SK-MEL-5 (cell line): ENCODE measurements around the gene ALG6. TPM values are rescaled to one million over a fixed set of nuclear protein-coding genes. Genes with fewer than 3 reads are reported as not detected.
A peak's percentile ranks its signal among the peaks of the same experiment; 100 is the strongest.
"Not testable (repeated sequence)": the region's sequence is repeated elsewhere in the genome, so short reads cannot be mapped to it uniquely, and the experiment has no call there.

Experiments
- DNase-seq: peaks from one replicate; pipeline ENCODE4 v3.0.0-alpha.2; 2016; ENCODE audit warnings: low read depth, low spot score
- in situ Hi-C: cut with HindIII; loops from 2 replicates; pipeline ENCODE4 v1.10.0; 2016; ENCODE audit warnings: low sequenced_read_pairs, high pct_unique_total_duplicates, low pct_unique_long_range_greater_than_20kb
- total RNA-seq: library from RNA; depleted of rRNA; stranded (reverse); fragments of >200 nt; shearing (Covaris generic); gene quantifications from 2 replicates; pipeline ENCODE4 v1.2.3, GENCODE V29; 2014

Gene ALG6
- total RNA-seq, 1 experiment from 2014 or later, result 38.8 TPM

- no peak for DNase-seq
- in situ Hi-C loops, result no loop called here
Measured at GRCh38 chr1:63381741-63382140, 14.3 kb downstream of the ALG6 start.

DNA sequence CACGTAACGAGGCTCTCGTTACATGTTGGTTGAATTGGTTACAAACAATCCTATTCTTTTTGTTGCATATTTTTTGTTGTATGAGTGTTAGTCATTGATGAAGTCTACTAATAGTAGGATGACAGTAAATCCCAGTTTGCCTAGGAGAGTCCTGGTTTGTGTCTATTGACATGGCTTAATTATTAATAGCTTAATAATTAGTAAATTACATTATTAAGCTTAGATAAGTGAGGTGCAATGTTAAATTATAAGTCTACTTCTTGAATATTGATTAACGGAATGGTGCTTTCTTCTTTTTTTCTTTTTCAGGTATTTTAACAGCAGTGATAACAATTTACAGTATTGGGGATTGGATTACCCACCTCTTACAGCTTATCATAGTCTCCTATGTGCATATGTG is 34.5 kb downstream of the ALG6 start:
- in situ Hi-C loops, result no loop called here
- no peak for DNase-seq

DNA sequence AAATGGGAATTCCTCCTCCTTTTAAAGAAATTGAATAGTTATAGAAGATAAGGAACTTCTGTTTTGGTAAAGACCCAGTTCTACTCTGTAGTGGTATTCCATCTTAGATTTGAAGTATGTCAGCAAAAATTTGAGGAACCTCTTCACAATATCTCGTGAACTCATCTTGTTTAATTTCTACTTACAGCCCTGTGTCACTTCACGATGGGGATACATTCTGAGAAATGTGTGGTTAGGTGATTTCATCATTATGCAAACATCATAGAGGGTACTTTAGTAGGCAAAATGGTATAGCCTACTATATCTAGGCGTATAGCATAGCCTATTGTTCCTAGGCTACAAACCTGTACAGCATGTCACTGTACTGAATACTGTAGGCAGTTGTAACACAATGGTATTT is 36.0 kb downstream of the ALG6 start:
- DNase-seq, result no peak
- in situ Hi-C loops, result no loop called here

GRCh38 chr1:63405021-63405420 is 37.6 kb downstream of the ALG6 start:
- in situ Hi-C loops, result no loop called here
- no peak for DNase-seq

DNA sequence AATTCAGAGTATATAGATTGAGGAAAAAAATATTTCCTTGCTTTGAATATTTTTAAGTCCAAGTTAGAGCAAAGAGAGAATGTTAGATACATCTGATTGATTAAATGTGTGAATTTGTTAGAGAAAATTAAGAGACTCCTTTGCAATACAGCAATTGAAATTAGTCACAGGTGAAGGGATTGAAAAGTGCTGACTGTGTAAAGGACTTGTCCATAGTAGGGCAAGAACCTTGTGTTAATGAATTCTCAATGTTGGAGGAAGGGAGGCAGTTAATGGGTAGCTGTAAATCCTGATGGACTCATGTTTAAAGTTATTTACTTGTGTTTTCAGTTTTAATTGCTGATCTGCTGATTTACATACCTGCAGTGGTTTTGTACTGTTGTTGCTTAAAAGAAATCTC is 38.6 kb downstream of the ALG6 start:
- in situ Hi-C loops, result no loop called here
- DNase-seq, result no peak

- in situ Hi-C loops, result no loop called here
- DNase-seq, result no peak
Measured at GRCh38 chr1:63407002-63407401, 39.6 kb downstream of the ALG6 start.

GRCh38 chr1:63408331-63408730 is 40.9 kb downstream of the ALG6 start:
- in situ Hi-C loops, result no loop called here
- no peak for DNase-seq

DNA sequence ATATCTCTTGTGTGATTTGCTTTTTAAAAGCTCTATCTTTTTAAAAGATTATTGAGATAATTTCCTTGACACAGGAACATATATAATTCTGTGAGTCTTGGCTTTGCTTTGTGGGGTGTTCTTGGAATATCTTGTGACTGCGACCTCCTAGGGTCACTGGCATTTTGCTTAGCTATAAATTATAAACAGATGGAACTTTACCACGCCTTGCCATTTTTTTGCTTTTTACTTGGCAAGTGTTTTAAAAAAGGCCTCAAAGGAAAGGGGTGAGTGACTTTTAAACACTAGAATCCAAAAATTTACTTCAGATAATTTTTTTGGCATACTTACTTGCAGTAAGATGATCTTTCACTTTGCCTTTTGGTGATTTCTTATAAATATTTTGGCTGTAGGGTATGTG is 43.6 kb downstream of the ALG6 start:
- in situ Hi-C loops, result no loop called here
- no peak for DNase-seq

DNA sequence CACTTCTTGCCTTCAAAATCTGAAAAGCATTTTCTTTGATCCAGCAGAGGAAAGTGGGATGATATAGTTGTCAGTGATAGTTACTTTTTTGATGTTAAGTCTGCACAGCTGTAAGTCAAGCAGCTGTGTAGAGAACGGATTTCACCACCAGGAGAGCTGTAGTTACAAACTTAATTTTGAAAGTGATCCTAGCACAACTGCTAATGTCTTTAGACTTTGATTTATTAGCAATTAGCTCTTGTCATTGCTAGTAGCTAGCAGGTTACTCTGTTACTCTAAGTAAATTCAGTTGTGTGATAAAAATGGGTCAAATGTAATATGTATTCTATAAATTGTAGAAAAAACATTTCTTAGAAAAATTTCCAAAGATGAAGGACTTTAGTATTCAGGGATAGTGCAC is 46.0 kb downstream of the ALG6 start:
- DNase-seq, result peak; percentile 30
- in situ Hi-C loops, result no loop called here

- in situ Hi-C loops, result no loop called here
- DNase-seq, result peak; percentile 97
Measured at GRCh38 chr1:63414691-63415365, 47.4 kb downstream of the ALG6 start.

GRCh38 chr1:63418101-63418500 is 50.7 kb downstream of the ALG6 start:
- in situ Hi-C loops, result no loop called here
- DNase-seq, result no peak

DNA sequence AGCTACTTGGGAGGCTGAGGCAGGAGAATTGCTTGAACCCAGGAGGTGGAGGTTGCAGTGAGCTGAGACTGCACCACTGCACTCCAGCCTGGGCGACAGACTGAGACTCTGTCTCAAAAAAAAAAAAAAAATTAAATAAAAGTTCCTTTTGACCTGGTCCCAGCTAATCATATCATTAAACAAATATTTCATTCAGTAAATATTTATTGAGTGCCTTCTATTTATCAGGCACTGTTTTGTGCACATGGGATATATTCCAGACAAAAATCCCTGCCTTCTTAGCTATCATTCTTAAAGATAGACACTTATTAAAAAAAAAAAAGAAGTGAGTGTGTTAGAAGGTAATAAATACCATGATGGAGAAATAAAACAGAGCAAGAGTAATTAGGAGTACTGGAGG is 53.3 kb downstream of the ALG6 start:
- DNase-seq, in situ Hi-C loops: not testable (repeated sequence)

DNA sequence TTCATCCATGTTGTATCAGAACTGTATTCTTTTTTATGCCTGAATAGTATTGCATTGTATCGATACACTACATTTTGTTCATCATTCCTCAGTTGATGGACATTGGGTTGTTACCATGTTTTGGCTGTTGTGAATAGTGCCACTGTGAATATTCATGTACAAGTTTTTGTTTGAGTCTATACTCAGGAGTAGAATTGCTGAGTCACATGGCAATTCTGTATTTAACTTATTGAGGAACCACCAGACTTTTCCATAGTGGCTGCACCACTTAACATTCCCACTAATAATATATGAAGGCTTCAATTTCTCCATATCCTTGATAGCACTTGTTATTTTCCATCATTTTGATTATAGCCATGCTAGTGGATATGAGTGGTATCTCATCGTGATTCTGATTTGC is 56.2 kb downstream of the ALG6 start:
- DNase-seq, result no peak
- in situ Hi-C loops, result no loop called here

GRCh38 chr1:63428815-63429214 is 61.4 kb downstream of the ALG6 start:
- no peak for DNase-seq
- in situ Hi-C loops, result no loop called here

DNA sequence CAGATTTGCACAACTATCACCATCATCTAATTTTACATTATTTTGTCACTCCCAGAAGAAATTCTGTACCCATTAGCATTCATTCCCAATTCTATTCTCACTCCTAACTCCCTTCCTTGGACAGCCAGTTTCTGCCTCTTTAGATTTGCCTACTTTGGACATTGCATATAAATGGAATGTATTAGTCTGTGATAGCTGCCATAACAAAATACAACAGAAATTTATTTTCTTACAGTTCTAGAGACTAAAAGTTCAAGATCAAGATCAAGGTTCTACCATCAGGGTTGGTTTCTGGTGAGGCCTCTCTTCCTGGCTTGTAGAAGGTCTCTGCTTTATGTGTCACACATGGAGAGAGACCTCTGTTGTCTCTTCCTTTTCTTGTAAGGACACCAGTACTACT is 61.9 kb downstream of the ALG6 start:
- in situ Hi-C loops, result no loop called here
- DNase-seq, result no peak

DNA sequence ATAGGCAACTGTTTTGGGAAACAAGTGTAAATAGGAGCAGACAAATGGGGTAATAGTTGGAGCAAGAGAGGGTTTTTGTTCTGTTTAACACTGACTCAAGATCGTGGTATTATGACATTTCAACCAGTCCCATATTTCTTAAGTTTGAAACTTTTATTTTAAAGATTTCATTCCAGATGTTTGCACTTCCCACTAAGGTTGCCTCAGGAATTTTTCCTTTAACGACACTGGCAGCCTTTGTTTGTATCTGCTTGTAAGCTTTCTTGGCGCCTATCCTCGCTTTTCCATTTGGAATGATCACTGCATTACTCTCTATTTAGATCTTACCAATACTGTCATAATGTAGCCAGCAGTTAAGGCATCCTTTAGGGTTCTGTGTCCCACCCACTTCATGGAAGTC is 67.7 kb downstream of the ALG6 start:
- no peak for DNase-seq
- in situ Hi-C loops, result no loop called here

GRCh38 chr1:63442141-63442475 is 74.7 kb downstream of the ALG6 start:
- no peak for DNase-seq
- in situ Hi-C loops, result no loop called here

- DNase-seq, result no peak
- in situ Hi-C loops, result no loop called here
Measured at GRCh38 chr1:63448731-63449246, 81.4 kb downstream of the ALG6 start.

GRCh38 chr1:63450416-63450815 is 83.0 kb downstream of the ALG6 start:
- DNase-seq, result peak; percentile 68
- in situ Hi-C loops, result no loop called here

DNA sequence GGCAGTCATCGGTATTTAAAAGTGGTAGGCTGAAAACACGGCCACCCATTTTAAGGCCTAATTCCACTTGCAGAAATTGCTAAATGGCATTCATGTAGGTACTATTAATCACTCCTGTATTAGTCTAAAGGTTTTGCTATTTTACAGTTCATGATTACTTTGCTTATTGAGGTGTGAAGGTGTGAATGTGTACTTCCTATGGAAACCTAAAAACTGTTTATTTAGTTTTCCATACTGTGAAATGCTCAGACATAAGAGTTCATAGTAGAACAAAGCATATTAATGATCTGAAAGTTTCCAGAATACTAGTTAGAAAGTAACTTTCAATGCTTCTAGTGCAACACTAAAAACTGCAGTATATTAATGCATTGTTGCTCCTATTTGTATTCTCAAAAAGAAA is 85.8 kb downstream of the ALG6 start:
- no peak for DNase-seq
- in situ Hi-C loops, result no loop called here
